Dermis blood vessel endothelial cell (primary cell): Measurements from ENCODE around the gene ATP5F1C. TPM values are rescaled to one million over a fixed set of nuclear protein-coding genes. Genes with fewer than 3 reads are reported as not detected.

Experiments used
- DNase-seq: peaks from one replicate; pipeline ENCODE4 v3.0.0; 2010
- total RNA-seq: library from RNA; depleted of rRNA; stranded (reverse); fragments of >200 nt; gene quantifications from 2 replicates; pipeline ENCODE4 v1.2.3, GENCODE V29; 2014

Gene ATP5F1C
- total RNA-seq, 1 donor from 2014 or later = 349 TPM

DNA sequence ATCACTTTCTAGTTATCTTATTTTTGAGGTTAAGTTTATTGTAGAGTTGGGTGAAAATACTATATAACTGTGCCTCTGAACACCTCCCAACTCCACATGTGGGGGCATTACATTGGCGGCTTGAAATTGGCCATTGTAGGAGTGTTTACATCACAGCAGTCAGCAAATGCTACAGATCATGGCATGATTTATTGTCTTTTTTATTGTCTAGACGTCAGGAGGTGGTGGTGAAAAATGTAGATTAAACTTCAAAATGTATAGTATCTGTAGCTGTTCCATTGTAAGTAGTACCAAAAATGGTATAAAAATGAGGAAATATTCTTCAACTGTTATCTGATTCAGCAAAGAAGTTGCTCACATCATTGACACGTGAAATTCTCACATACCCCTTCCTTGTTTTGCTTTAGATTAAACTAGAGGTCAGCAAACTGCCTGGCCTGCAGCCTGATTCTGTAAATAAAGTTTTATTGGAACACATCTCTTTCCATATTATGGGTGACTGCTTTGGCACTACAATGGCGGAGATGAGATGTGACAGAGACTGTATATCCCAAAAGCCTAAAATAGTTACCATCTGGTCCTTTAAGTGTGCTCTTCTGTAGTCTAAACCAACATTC, 65.4 kb downstream of the ATP5F1C start:
- DNase-seq = no peak

DNA sequence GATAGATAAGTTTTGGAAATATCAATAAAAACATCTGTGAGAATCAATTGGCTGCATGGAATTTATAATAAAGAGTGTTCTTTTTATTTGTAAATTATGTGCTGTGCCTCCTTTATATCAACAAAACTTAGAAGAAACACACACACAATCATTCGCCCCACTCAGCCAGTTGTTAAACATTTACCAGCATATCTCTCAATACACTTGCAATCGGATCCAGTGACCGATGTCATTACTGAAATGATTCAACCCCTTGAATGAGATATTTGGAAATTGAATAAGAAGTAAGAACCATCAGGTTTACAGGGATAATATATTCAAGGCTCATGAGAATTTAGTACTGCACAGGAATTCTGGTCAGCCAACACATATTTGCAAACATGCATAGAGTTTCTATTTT, 65.9 kb downstream of the ATP5F1C start:
- no peak for DNase-seq

- no peak for DNase-seq
Observed at GRCh38 chr10:7855205-7855604, 67.2 kb downstream of the ATP5F1C start.

- DNase-seq = no peak
Observed at GRCh38 chr10:7856678-7857077, 68.7 kb downstream of the ATP5F1C start.

- DNase-seq = peak; percentile 23
Observed at GRCh38 chr10:7857262-7857661, 69.3 kb downstream of the ATP5F1C start.

Other genes starting within 250 kb of the ATP5F1C start
- 0.51 and 0.65 TPM in 2 replicates for gene ITIH5, start 121.2 kb upstream of the ATP5F1C start, total RNA-seq
- gene ITIH2, start 84.9 kb upstream of the ATP5F1C start, total RNA-seq = not detected in 2 replicates
- gene KIN, start 184 bp upstream of the ATP5F1C start, total RNA-seq = 5.4 and 6.3 TPM in 2 replicates
- gene TAF3, start 30.3 kb downstream of the ATP5F1C start, total RNA-seq = 2.0 and 2.3 TPM in 2 replicates